Chondrocyte (in vitro differentiated cells): Measurements from ENCODE around the gene PYDC2. TPM values are rescaled to one million over a fixed set of nuclear protein-coding genes. Genes with fewer than 3 reads are reported as not detected.

Source experiments
- DNase-seq: peaks from one replicate; pipeline ENCODE4 v3.0.0; 2021; ENCODE audit warnings: mixed read lengths, low spot score
- H3K27ac Mint-ChIP-seq: one replicate; pipeline ENCODE4 v1.8.0; 2021; ENCODE audit warnings: mild to moderate bottlenecking, moderate library complexity, mixed read lengths; ENCODE audit not compliant: unreplicated experiment
- H3K27me3 Mint-ChIP-seq: 2 replicates; pipeline ENCODE4 v1.8.0; 2021; ENCODE audit warnings: low read depth, mixed read lengths
- H3K36me3 Mint-ChIP-seq: 2 replicates; pipeline ENCODE4 v1.8.0; 2021; ENCODE audit warnings: low read depth, mixed read lengths
- H3K4me1 Mint-ChIP-seq: 2 replicates; pipeline ENCODE4 v1.8.0; 2021; ENCODE audit warnings: low read depth, mild to moderate bottlenecking, mixed read lengths
- H3K4me3 Mint-ChIP-seq: one replicate; pipeline ENCODE4 v1.8.0; 2021; ENCODE audit warnings: mild to moderate bottlenecking, moderate library complexity, mixed read lengths; ENCODE audit not compliant: unreplicated experiment
- H3K9me3 Mint-ChIP-seq: 2 replicates; pipeline ENCODE4 v1.8.0; 2021; ENCODE audit warnings: low read depth, mixed read lengths
- CTCF ChIP-seq: fragments of 200-600 bp; sonication (generic); IDR thresholded peaks from 2 replicates; pipeline ENCODE4 v1.5.0; 2021; ENCODE audit warnings: antibody characterized with exemption, mild to moderate bottlenecking, moderate library complexity
- total RNA-seq: library from RNA; stranded (reverse); gene quantifications from 3 replicates; pipeline ENCODE4 v1.2.1, GENCODE V29; 2021

PYDC2 gene
- total RNA-seq, 1 donor from 2014 or later = not detected

- Mint-ChIP-seq H3K4me1 (no peaks in the 10 kb centered on the region), H3K27me3 (peaks cover 17% of the 10 kb centered on the region), H3K9me3 (peaks cover 3% of the 10 kb centered on the region), H3K4me3 (no peak overlapping the region), H3K36me3 (no peaks in the 10 kb centered on the region), H3K27ac (no peak overlapping the region)
- no peak for TF ChIP-seq CTCF
- no peak for DNase-seq
Measured at GRCh38 chr3:191428177-191428576, 32.8 kb upstream of the PYDC2 start.

- H3K27ac Mint-ChIP-seq = no peak overlapping the region
- H3K4me3 Mint-ChIP-seq = no peak overlapping the region
- peaks cover 16% of the 10 kb centered on the region for H3K27me3 Mint-ChIP-seq
- H3K36me3 Mint-ChIP-seq = no peaks in the 10 kb centered on the region
- no peak for DNase-seq
- H3K9me3 Mint-ChIP-seq = peaks cover 3% of the 10 kb centered on the region
- no peak for TF ChIP-seq CTCF
- no peaks in the 10 kb centered on the region for H3K4me1 Mint-ChIP-seq
Measured at GRCh38 chr3:191430103-191430502, 30.9 kb upstream of the PYDC2 start.

GRCh38 chr3:191431160-191431822, 29.7 kb upstream of the PYDC2 start:
- Mint-ChIP-seq H3K27me3 (peaks cover 19% of the 10 kb centered on the region), H3K4me3 (no peak overlapping the region), H3K36me3 (no peaks in the 10 kb centered on the region), H3K4me1 (no peaks in the 10 kb centered on the region), H3K27ac (no peak overlapping the region), H3K9me3 (peaks cover 3% of the 10 kb centered on the region)
- TF ChIP-seq CTCF = no peak
- no peak for DNase-seq

GRCh38 chr3:191432162-191432561, 28.8 kb upstream of the PYDC2 start:
- DNase-seq = no peak
- H3K27ac Mint-ChIP-seq = no peak overlapping the region
- H3K4me1 Mint-ChIP-seq = no peaks in the 10 kb centered on the region
- no peak for TF ChIP-seq CTCF
- no peaks in the 10 kb centered on the region for H3K36me3 Mint-ChIP-seq
- H3K9me3 Mint-ChIP-seq = peaks cover 3% of the 10 kb centered on the region
- peaks cover 20% of the 10 kb centered on the region for H3K27me3 Mint-ChIP-seq
- H3K4me3 Mint-ChIP-seq = no peak overlapping the region

- peaks cover 26% of the 10 kb centered on the region for H3K27me3 Mint-ChIP-seq
- no peak overlapping the region for H3K4me3 Mint-ChIP-seq
- TF ChIP-seq CTCF = no peak
- peaks cover 3% of the 10 kb centered on the region for H3K9me3 Mint-ChIP-seq
- no peak for DNase-seq
- H3K27ac Mint-ChIP-seq = no peak overlapping the region
- no peaks in the 10 kb centered on the region for H3K36me3 Mint-ChIP-seq
- no peaks in the 10 kb centered on the region for H3K4me1 Mint-ChIP-seq
Measured at GRCh38 chr3:191434024-191434423, 26.9 kb upstream of the PYDC2 start.
